Measurements from ENCODE around the gene PABPC1L2A.
"Not testable (repeated sequence)": the region's sequence is repeated elsewhere in the genome, so short reads cannot be mapped to it uniquely, and the experiment has no call there.

Gene PABPC1L2A

DNA sequence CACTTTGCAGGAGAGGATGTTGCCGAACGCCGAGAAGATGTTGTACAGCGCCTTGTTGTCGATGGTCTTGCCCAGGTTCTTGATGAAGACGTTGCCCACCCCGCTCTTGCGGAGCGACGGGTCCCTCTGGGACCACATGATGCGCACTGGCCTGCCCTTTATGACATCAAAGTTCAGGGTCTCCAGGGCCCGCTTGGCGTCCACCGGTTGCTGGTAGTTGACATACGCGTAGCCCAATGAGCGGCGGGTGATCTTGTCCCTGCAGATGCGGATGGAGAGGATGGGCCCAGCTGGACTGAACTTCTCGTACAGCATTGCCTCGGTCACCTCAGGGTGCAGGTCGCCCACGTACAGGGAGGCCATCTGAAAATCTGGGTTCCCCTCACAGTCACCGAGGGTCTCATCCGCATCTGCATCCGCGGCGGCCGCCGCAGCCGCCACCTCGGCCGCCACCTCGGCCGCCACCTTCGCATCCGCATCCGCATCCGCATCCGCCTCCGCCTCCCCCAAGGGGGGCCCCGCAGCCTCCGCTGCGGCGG lies at the start of gene PABPC1L2A:
Gene PABPC1L2A, minus strand, starts transcription at position 489 of the 539 bp plus-strand sequence. Its CDS starts 126 bp downstream, at position 363.
- DNase-seq, result not testable (repeated sequence)

DNA sequence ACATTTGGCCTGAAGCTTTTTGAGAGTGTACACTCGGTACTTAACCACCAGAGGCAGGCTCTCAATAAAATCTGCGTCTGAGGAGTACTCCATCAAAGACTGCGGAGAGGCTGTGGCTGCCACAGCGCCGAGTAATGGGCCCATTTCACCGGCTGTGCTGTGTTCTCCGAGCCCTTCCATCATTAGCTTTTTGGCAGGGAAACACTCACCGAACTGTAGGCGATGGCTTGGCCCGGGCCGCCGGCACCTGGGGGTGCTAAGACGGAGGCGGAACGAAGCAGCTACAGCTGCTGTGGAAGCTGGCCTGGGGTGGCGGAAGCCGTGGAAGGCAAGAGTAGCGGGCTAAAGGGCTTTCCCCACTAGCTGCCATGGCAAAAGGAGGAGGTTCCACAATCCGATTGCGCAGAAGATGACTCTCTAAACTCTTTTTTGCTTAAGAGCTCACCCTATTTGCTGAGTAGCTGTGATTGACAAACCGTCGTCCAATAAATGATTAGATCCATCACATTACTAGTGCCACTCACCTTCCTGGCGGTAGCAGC lies 48.5 kb upstream of the PABPC1L2A start:
- no peak for DNase-seq

DNA sequence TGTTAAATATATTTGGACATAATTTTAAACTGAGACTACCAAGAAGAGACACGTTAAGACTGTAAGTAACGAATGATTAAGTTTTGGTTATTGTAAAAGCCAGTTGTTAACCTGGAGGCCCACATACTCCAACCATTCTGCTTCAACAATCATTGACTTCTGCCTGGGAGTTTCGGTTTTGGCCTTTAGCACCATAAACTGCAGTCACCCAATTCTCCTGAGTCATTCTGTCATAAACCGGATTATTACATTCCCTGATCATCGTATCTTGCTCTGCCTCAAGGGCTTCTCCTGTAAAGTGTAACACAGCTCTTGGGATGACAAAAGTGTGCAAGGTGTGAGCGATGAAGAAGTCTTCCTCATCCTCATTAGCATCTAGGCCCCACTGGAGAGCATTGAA lies 46.9 kb upstream of the PABPC1L2A start:
- DNase-seq, result no peak

DNA sequence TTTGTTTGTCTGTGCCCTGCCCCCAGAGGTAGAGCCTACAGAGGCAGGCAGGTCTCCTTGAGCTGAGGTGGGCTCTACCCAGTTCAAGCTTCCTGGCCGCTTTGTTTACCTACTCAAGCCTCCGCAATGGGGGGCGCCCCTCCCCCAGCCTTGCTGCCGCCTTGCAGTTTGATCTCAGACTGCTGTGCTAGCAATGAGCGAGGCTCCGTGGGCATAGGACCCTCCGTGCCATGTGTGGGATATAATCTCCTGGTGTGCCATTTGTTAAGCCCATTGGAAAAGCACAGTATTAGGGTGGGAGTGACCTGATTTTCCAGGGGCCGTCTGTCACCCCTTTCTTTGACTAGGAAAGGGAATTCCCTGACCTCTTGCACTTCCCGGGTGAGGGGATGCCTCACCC lies 20.2 kb upstream of the PABPC1L2A start:
- DNase-seq, result not testable (repeated sequence)

DNA sequence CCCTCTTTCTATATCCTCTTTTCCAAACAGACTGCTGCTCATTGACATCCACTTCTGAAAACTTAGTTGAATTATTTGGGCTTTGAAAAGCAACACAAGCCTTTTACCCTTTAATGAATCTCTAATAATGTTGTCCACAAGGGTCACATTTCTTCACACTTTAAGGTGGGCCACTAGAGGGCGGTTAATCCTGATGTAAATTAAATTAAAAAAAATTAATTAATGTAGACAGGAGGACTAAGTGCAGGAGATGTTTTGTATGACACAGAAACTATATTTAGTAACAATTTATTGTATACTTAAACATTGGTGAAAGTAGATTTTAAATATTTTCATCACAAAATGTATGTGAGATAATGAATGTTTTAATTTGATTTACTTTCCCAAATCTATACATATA lies 7.5 kb upstream of the PABPC1L2A start:
- not testable (repeated sequence) for DNase-seq

DNA sequence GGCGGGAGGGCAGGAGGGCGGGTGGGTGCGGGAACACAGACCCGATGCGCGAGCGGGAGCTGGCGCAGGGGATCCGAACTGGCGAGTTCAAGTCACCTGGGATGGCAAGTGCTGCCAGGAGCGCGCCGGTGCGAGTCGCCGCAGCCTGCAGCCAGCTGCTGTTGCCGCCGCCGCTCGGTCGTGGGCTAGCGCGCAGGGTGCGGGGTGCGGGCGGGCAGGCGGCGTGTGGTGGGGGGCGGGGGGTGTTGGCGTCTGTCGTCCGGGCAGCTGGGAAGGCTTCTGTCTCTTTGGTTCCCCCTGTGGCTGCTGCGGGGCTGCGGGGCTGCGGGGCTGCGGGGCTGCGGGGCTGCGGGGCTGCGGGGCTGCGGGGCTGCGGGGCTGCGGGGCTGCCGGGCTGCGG lies 572 bp upstream of the PABPC1L2A start:
- not testable (repeated sequence) for DNase-seq

DNA sequence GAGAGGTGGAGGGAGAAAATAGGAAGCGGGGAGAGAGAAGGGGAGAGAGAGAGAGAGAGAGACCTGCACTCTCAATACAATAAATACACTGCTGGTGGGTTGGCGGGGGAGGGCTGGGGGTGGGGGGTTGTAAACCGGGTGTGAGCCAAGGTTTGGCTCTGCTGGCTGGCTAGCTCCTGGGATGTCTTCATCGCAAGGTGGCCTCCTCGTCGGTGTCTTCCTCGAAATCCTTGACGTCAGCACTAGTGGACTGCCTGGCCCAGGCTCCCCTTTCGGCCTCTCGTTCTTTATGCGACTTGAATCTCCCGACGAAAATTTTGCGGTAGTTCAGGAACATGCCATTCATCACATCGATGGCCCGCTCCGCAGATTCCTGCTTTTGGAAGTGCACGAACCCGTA lies 715 bp downstream of the PABPC1L2A start:
- DNase-seq, result not testable (repeated sequence)

DNA sequence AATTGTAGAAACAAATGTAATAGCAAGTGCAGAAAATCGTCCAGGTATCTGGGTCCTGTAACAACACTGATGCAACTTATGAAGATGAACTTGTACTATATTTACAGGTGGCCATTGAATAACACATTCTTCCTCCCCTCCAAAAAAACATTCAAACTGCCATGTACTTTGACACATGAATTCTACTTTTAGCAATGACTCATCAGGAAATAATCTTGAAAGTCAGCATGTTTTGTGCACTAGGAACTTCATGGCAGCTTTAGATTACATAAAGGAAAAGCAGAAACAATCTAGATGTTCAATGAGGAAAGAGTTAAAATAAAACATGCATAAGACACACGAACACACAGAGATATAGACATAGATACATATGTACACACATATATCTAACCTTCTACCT lies 2.5 kb downstream of the PABPC1L2A start:
- DNase-seq, result no peak

DNA sequence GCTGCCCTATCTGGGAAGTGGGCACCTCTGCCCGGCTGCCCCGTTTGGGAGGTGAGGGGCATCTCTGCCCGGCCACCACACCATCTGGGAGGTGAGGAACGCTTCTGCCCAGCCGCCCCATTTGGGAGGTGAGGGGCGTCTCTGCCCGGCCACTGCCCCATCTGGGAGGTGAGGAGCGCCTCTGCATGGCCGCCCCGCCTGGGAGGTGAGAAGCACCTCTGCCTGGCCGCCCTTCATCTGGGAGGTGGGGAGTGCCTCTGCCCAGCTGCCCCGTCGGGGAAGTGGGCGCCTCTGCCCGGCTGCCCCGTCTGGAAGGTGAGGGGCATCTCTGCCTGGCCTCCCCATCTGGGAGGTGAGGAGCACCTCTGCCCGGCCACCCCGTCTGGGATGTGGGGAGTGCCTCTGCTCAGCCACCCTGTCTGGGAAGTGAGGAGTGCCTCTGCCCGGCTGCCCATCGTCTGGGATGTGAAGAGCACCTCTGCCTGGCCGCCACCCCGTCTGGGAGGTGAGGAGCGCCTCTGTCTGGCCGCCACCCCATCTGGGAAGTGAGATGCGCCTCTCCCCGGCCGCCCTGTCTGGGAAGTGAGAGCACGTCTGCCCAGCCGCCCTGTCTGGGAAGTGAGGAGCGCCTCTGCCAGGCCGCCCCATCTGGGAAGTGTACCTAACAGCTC lies 9.8 kb downstream of the PABPC1L2A start:
- DNase-seq, result no peak

DNA sequence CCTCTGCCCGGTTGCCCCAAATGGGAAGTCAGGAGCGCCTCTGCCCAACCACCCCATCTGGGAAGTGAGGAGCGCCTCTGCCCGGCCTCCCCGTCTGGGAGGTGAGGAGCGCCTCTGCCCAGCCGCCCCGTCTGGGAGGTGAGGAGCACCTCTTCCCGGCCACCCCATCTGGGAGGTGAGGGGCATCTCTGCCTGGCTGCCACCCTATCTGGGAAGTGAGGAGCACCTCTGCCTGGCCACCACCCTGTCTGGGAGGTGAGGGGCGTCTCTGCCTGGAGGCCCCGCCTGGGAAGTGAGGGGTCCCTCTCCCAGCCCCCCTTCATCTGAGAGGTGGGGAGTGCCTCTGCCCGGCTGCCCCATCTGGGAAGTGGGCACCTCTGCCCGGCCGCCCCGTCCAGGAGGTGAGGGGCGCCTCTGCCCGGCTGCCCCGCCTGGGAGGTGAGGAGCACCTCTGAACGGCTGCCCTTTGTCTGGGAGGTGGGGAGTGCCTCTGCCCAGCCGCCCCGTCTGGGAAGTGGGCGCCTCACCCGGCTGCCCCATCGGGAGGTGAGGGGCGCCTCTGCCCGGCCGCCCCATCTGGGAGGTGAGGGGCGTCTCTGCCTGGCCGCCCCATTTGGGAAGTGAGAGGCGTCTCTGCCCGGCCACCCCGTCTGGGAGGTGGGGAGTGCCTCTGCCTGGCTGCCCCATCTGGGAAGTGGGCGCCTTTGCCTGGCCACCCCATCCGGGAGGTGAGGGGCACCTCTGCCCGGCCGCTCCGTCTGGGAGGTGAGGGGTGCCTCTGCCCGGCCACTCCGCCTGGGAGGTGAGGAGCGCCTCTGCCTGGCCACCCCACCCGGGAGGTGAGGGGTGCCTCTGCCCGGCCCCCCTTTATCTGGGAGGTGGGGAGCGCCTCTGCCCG lies 10.6 kb downstream of the PABPC1L2A start:
- DNase-seq, result no peak

DNA sequence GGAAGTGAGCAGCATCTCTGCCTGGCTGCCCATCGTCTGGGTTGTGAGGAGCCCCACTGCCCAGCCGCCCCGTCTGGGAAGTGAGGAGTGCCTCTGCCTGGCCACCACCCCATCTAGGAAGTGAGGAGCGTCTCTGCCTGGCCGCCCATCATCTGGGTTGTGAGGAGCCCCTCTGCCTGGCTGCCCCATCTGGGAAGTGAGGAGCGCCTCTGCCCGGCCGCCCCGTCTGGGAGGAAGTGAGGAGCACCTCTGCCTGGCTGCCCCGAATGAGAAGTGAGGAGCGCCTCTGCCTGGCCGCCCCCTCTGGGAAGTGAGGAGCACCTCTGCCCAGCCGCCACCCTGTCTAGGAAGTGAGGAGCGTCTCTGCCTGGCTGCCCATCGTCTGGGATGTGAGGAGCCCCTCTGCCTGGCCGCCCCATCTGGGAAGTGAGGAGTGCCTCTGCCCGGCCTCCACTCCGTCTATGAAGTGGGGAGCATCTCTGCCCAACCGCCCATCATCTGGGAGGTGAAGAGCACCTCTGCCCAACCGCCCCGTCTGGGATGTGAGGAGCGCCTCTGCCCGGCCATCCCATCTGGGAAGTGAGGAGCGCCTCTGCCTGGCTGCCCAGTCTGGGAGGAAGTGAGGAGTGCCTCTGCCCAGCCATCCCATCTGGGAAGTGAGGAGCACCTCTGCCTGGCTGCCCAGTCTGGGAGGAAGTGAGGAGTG lies 11.4 kb downstream of the PABPC1L2A start:
- DNase-seq, result not testable (repeated sequence)

DNA sequence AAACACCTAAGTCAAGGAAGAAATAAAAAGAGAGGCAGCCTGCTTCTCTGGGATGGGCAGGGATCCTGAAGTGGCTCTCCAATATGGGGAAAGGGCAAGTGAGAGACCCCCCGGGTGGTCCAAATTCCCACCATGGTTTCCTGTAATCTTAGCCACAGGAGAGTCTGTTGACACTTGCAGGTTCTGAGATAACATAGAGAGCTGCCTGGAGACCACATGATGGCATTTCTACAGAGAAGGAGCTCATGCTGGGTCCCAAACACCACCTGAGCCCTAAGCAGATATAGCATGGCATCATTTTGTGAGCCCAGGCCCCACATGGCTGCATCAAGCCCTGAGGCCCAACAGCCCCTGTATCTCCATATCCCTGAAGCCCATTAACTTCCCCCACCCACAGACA lies 50.4 kb downstream of the PABPC1L2A start:
- DNase-seq, result no peak

Data from cortex of kidney (tissue), 1 donor.